ENCODE measurements around the gene NOXO1.

- TF ChIP-seq, protein P1, sequence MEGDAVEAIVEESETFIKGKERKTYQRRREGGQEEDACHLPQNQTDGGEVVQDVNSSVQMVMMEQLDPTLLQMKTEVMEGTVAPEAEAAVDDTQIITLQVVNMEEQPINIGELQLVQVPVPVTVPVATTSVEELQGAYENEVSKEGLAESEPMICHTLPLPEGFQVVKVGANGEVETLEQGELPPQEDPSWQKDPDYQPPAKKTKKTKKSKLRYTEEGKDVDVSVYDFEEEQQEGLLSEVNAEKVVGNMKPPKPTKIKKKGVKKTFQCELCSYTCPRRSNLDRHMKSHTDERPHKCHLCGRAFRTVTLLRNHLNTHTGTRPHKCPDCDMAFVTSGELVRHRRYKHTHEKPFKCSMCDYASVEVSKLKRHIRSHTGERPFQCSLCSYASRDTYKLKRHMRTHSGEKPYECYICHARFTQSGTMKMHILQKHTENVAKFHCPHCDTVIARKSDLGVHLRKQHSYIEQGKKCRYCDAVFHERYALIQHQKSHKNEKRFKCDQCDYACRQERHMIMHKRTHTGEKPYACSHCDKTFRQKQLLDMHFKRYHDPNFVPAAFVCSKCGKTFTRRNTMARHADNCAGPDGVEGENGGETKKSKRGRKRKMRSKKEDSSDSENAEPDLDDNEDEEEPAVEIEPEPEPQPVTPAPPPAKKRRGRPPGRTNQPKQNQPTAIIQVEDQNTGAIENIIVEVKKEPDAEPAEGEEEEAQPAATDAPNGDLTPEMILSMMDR (conservative IDR thresholded peaks at IDR 0.05; ENCODE audit: low read depth, low read length), result peak; percentile 82
- TF ChIP-seq EZH2 (IDR thresholded peaks at IDR 0.05; ENCODE audit: borderline replicate concordance, low read depth, low read length, poor library complexity, severe bottlenecking), result no peak
Measured at GRCh38 chr16:2003827-2004641, 22.8 kb upstream of the NOXO1 start.

Measured in A673 (cell line).